ENCODE results near the gene LAMC2.

LAMC2 gene

GRCh38 chr1:183164963-183165362 is 21.1 kb upstream of the LAMC2 start:
- Histone ChIP-seq H3K9me3 (ENCODE audit: insufficient read depth, low read length) (no peaks in the 10 kb centered on the region), H4K20me1 (ENCODE audit: low read depth, low read length) (no peaks in the 10 kb centered on the region), H3K4me3 (ENCODE audit: insufficient read depth, low read length, poor library complexity, severe bottlenecking) (no peak overlapping the region), H3K36me3 (ENCODE audit: low read length) (no peaks in the 10 kb centered on the region), H3K79me2 (ENCODE audit: insufficient read depth, low read length) (no peaks in the 10 kb centered on the region), H3K9me2 (replicated peaks; ENCODE audit: insufficient read depth, low read length) (no peaks in the 10 kb centered on the region), H3K27ac (ENCODE audit: low read depth, low read length) (no peak overlapping the region), H3F3A (ENCODE audit: insufficient read depth) (no peaks in the 10 kb centered on the region), H3K4me2 (ENCODE audit: low read depth, low read length, poor library complexity, severe bottlenecking) (no peak overlapping the region), H2AFZ (ENCODE audit: low read depth, low read length, severe bottlenecking) (no peak overlapping the region), H3K9ac (ENCODE audit: low read length) (no peak overlapping the region), H3K27me3 (ENCODE audit: low read length) (no peaks in the 10 kb centered on the region)
- TF ChIP-seq, protein P1, sequence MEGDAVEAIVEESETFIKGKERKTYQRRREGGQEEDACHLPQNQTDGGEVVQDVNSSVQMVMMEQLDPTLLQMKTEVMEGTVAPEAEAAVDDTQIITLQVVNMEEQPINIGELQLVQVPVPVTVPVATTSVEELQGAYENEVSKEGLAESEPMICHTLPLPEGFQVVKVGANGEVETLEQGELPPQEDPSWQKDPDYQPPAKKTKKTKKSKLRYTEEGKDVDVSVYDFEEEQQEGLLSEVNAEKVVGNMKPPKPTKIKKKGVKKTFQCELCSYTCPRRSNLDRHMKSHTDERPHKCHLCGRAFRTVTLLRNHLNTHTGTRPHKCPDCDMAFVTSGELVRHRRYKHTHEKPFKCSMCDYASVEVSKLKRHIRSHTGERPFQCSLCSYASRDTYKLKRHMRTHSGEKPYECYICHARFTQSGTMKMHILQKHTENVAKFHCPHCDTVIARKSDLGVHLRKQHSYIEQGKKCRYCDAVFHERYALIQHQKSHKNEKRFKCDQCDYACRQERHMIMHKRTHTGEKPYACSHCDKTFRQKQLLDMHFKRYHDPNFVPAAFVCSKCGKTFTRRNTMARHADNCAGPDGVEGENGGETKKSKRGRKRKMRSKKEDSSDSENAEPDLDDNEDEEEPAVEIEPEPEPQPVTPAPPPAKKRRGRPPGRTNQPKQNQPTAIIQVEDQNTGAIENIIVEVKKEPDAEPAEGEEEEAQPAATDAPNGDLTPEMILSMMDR (IDR thresholded peaks at IDR 0.05; ENCODE audit: insufficient read depth, low read length, poor library complexity, severe bottlenecking): no peak
- TF ChIP-seq EZH2phosphoT487 (conservative IDR thresholded peaks at IDR 0.05; ENCODE audit: low read length): no peak

- Histone ChIP-seq H3K79me2 (ENCODE audit: insufficient read depth, low read length) (no peaks in the 10 kb centered on the region), H3K27ac (ENCODE audit: low read depth, low read length) (no peak overlapping the region), H3K9me3 (ENCODE audit: insufficient read depth, low read length) (no peaks in the 10 kb centered on the region), H3K36me3 (ENCODE audit: low read length) (no peaks in the 10 kb centered on the region), H4K20me1 (ENCODE audit: low read depth, low read length) (no peaks in the 10 kb centered on the region), H3F3A (ENCODE audit: insufficient read depth) (no peaks in the 10 kb centered on the region), H3K4me2 (ENCODE audit: low read depth, low read length, poor library complexity, severe bottlenecking) (no peak overlapping the region), H3K27me3 (ENCODE audit: low read length) (no peaks in the 10 kb centered on the region), H3K9ac (ENCODE audit: low read length) (no peak overlapping the region), H2AFZ (ENCODE audit: low read depth, low read length, severe bottlenecking) (no peak overlapping the region), H3K9me2 (replicated peaks; ENCODE audit: insufficient read depth, low read length) (no peaks in the 10 kb centered on the region), H3K4me3 (ENCODE audit: insufficient read depth, low read length, poor library complexity, severe bottlenecking) (no peak overlapping the region)
- TF ChIP-seq EZH2phosphoT487 (conservative IDR thresholded peaks at IDR 0.05; ENCODE audit: low read length): no peak
- TF ChIP-seq, protein P1 (IDR thresholded peaks at IDR 0.05; ENCODE audit: insufficient read depth, low read length, poor library complexity, severe bottlenecking): no peak
These were observed 20.6 kb upstream of the LAMC2 start for GRCh38 chr1:183165456-183165855.

GRCh38 chr1:183166454-183166853 is 19.6 kb upstream of the LAMC2 start:
- no peaks in the 10 kb centered on the region for H3K27me3 ChIP-seq (ENCODE audit: low read length)
- no peak overlapping the region for H3K4me2 ChIP-seq (ENCODE audit: low read depth, low read length, poor library complexity, severe bottlenecking)
- H3K9me2 ChIP-seq (replicated peaks; ENCODE audit: insufficient read depth, low read length): no peaks in the 10 kb centered on the region
- TF ChIP-seq, protein P1 (IDR thresholded peaks at IDR 0.05; ENCODE audit: insufficient read depth, low read length, poor library complexity, severe bottlenecking): no peak
- TF ChIP-seq EZH2phosphoT487 (conservative IDR thresholded peaks at IDR 0.05; ENCODE audit: low read length): no peak
- no peak overlapping the region for H3K27ac ChIP-seq (ENCODE audit: low read depth, low read length)
- H3K4me3 ChIP-seq (ENCODE audit: insufficient read depth, low read length, poor library complexity, severe bottlenecking): no peak overlapping the region
- H2AFZ ChIP-seq (ENCODE audit: low read depth, low read length, severe bottlenecking): no peak overlapping the region
- H4K20me1 ChIP-seq (ENCODE audit: low read depth, low read length): no peaks in the 10 kb centered on the region
- H3K79me2 ChIP-seq (ENCODE audit: insufficient read depth, low read length): no peaks in the 10 kb centered on the region
- H3K9me3 ChIP-seq (ENCODE audit: insufficient read depth, low read length): no peaks in the 10 kb centered on the region
- H3F3A ChIP-seq (ENCODE audit: insufficient read depth): no peaks in the 10 kb centered on the region
- no peaks in the 10 kb centered on the region for H3K36me3 ChIP-seq (ENCODE audit: low read length)
- no peak overlapping the region for H3K9ac ChIP-seq (ENCODE audit: low read length)

All from SU-DHL-6 (cell line).